Stomach (tissue), 9 donors: ENCODE measurements around the gene XIST. TPM values are rescaled to one million over a fixed set of nuclear protein-coding genes. Genes with fewer than 3 reads are reported as not detected.
A peak's percentile ranks its signal among the peaks of the same experiment; 100 is the strongest.

ENCODE experiments used
- DNase-seq, 2 donors: peaks; one replicate each; pipeline versions ENCODE4 v3.0.0 to v3.0.0-alpha.2; 2013 to 2019
- H3K27ac ChIP-seq, 5 donors: fragments of 200-600 bp in 4 of 5; sonication (generic) in 4 of 5; one replicate each; pipeline ENCODE4 v1.5.1; 2013 to 2019; ENCODE audit warnings: mild to moderate bottlenecking in 1 of 5, moderate library complexity in 1 of 5
- H3K27me3 ChIP-seq, 3 donors: fragments of 200-600 bp; sonication (generic); one replicate each; pipeline ENCODE4 v1.5.1; 2017 to 2019; ENCODE audit warnings: mixed run types in 1 of 3
- H3K36me3 ChIP-seq, 4 donors: fragments of 200-600 bp; sonication (generic); 1 replicate in 3 of 4; 2 replicates in 1 of 4; pipeline ENCODE4 v1.5.1; 2016 to 2019
- H3K4me1 ChIP-seq, 4 donors: fragments of 200-600 bp; sonication (generic); one replicate each; pipeline ENCODE4 v1.5.1; 2016 to 2019
- H3K4me3 ChIP-seq, 4 donors: fragments of 200-600 bp; sonication (generic) in 3 of 4; one replicate each; pipeline ENCODE4 v1.5.1; 2016 to 2019; ENCODE audit warnings: mild to moderate bottlenecking in 1 of 4
- H3K9me3 ChIP-seq, 4 donors: fragments of 200-600 bp; sonication (generic); one replicate each; pipeline ENCODE4 v1.5.1; 2016 to 2019
- EP300 ChIP-seq: sonication (generic); formaldehyde crosslinking; IDR thresholded peaks from one replicate; pipeline ENCODE4 v1.6.1; 2017; ENCODE audit warnings: antibody characterized with exemption
- POLR2A ChIP-seq, 4 donors: fragments of 450-650 bp; IDR thresholded peaks; one replicate each; pipeline ENCODE4 v1.6.1; 2016; ENCODE audit warnings: antibody characterized with exemption in 4 of 4, control low read depth in 2 of 4, mild to moderate bottlenecking in 1 of 4, moderate library complexity in 1 of 4
- POLR2AphosphoS5 ChIP-seq, 3 donors: sonication (generic); formaldehyde crosslinking; IDR thresholded peaks; one replicate each; pipeline ENCODE4 v1.6.1; 2016; ENCODE audit warnings: antibody characterized with exemption in 3 of 3
- WGBS, 5 donors: extraction: QIAGEN DNeasy Blood & Tissue Kit in 3 of 5; methylation state at CpG; one replicate each; pipeline versions ENCODE4 v1.1.5 to v1.1.7; 2013 to 2018; 5-methylcytosine and 5-hydroxymethylcytosine counted together
- intact Hi-C: fragments of 100-400 bp; cut with DNase I; formaldehyde crosslinking; loops from one replicate; pipeline ENCODE4 v1.15.1; 2023; ENCODE audit warnings: low total_unique reads
- polyA plus RNA-seq, 3 donors: library from polyadenylated mRNA; stranded (reverse); fragments of 200-250 nt; gene quantifications; one replicate each; pipeline ENCODE4 v1.2.3, GENCODE V29; 2013
- total RNA-seq, 5 donors: library from RNA; depleted of rRNA; stranded (reverse); fragments of >200 nt; gene quantifications; one replicate each; pipeline versions ENCODE4 v1.1.0 to v1.2.3, GENCODE V29; 2014 to 2016
- TF ChIP-seq, protein P1 (sequence below), 7 experiments: fragments of 450-650 bp in 4 of 7; fragments of 200-600 bp in 3 of 7; sonication (generic) in 3 of 7; IDR thresholded peaks; one replicate each; pipeline ENCODE4 v1.5.1; 2016 to 2019; ENCODE audit warnings: antibody characterized with exemption in 7 of 7, control low read depth in 2 of 7, mild to moderate bottlenecking in 1 of 7
- donor health status: healthy with polysubstance abuse.
- donor health status: Bipolar disorder and iron deficiency.
- donor health status: healthy.

Gene XIST
- total and polyA plus RNA-seq, 8 donors: 0.19 to 614 (median 22.7) TPM

DNA sequence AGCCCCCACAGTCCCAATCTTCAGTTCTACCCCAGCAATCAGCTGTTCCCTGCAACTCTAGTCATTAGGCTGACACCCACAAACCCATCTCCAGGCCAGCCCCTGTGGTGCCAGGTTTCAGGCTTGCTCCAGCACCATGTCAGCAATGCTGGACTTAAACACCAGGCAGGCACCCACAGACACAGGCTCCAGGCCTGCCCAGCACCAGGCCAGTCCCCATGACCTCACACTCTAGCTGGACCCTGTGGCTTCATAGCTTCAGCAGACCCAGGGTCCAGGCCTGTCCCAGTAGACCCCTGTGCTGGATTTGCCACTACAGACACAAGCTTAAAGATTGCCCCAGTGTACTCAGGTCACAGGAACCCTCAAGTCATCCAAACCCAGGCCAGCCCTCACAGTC is 10.8 kb upstream of the XIST start:
- TF ChIP-seq POLR2A (IDR thresholded peaks at IDR 0.05) (no peak), EP300 (no peak), POLR2AphosphoS5 (IDR thresholded peaks at IDR 0.05) (no peak)
- TF ChIP-seq, protein P1, sequence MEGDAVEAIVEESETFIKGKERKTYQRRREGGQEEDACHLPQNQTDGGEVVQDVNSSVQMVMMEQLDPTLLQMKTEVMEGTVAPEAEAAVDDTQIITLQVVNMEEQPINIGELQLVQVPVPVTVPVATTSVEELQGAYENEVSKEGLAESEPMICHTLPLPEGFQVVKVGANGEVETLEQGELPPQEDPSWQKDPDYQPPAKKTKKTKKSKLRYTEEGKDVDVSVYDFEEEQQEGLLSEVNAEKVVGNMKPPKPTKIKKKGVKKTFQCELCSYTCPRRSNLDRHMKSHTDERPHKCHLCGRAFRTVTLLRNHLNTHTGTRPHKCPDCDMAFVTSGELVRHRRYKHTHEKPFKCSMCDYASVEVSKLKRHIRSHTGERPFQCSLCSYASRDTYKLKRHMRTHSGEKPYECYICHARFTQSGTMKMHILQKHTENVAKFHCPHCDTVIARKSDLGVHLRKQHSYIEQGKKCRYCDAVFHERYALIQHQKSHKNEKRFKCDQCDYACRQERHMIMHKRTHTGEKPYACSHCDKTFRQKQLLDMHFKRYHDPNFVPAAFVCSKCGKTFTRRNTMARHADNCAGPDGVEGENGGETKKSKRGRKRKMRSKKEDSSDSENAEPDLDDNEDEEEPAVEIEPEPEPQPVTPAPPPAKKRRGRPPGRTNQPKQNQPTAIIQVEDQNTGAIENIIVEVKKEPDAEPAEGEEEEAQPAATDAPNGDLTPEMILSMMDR (IDR thresholded peaks at IDR 0.05): no peak
- intact Hi-C loops: no loop called here
- no peak overlapping the region for H3K4me3 ChIP-seq

DNA sequence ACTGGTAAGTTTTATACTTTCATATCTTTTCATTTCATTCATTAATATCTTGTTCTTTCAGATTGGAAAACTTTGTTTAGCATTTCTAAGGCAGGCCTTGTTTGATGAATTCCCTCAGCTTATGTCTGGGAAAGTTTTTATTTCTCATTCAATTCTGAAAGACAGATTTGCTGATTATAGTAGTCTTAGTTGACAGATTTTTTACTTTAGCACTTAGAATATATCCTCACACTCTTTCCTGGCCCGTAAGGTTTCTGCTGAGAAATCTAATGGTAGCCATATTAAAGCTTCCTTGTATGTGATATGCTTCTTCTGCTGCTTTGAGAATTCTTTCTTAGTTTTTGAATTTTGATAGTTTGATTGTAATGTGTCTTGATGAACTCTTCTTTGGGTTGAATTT is 7.1 kb upstream of the XIST start:
- Histone ChIP-seq H3K9me3 (no peaks in the 10 kb centered on the region), H3K36me3 (no peaks in the 10 kb centered on the region), H3K27me3 (no peaks in the 10 kb centered on the region), H3K27ac (no peak overlapping the region), H3K4me1 (no peaks in the 10 kb centered on the region), H3K4me3 (no peak overlapping the region)
- intact Hi-C loops: loop anchor here (5.0 to 10.0 kb wide), 3 partner anchors 158 to 695 kb away; no protein-coding TSS in a partner anchor
- no peak for DNase-seq
- TF ChIP-seq POLR2A (IDR thresholded peaks at IDR 0.05) (no peak), EP300 (no peak), POLR2AphosphoS5 (IDR thresholded peaks at IDR 0.05) (no peak)
- 89 to 100% (median 95%) methylated on average over 1 of the region's 1 CpG for WGBS, 5 donors

More for the DNA sequence above, 10.8 kb upstream of the XIST start:
- H3K9me3 ChIP-seq: no peaks in the 10 kb centered on the region
- no peaks in the 10 kb centered on the region for H3K36me3 ChIP-seq
- H3K4me1 ChIP-seq: no peaks in the 10 kb centered on the region
- H3K27me3 ChIP-seq: no peaks in the 10 kb centered on the region
- no peak for DNase-seq
- H3K27ac ChIP-seq: no peak overlapping the region

DNA sequence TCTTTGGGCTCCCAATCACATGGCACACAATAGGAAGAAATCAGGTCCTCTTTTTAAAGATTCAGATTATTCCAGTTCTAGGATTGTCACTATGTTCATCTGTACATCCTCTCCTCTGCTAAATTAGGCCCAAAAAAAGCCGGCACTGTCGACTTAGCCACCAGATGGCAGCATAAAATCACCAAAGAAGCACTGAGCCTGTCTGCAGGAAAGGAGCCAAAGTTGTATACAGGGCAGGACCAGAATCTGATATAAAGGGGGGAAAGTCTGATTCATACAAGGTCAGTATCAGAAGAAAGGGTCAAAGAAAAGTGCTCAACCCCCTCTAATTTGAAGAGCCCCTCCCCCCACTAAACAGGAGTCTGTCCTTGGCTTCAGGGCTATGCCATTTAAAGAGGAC is 3.0 kb upstream of the XIST start:
- Histone ChIP-seq H3K27me3 (no peaks in the 10 kb centered on the region), H3K9me3 (no peaks in the 10 kb centered on the region), H3K4me1 (no peaks in the 10 kb centered on the region), H3K27ac (no peak overlapping the region), H3K36me3 (no peaks in the 10 kb centered on the region), H3K4me3 (no peak overlapping the region)
- TF ChIP-seq, protein P1 (IDR thresholded peaks at IDR 0.05): peak in 5 of 7 experiments; percentile 42 to 84 (median 64)
- TF ChIP-seq EP300 (no peak), POLR2A (IDR thresholded peaks at IDR 0.05) (no peak), POLR2AphosphoS5 (IDR thresholded peaks at IDR 0.05) (peak in 1 of 3 donors; percentile 39)
- WGBS, 5 donors: 0% methylated on average over 2 of the region's 2 CpGs
- intact Hi-C loops: loop anchor here (5.0 to 10.0 kb wide), 3 partner anchors 162 to 699 kb away; no protein-coding TSS in a partner anchor
- DNase-seq: peak; percentile 75 to 89

DNA sequence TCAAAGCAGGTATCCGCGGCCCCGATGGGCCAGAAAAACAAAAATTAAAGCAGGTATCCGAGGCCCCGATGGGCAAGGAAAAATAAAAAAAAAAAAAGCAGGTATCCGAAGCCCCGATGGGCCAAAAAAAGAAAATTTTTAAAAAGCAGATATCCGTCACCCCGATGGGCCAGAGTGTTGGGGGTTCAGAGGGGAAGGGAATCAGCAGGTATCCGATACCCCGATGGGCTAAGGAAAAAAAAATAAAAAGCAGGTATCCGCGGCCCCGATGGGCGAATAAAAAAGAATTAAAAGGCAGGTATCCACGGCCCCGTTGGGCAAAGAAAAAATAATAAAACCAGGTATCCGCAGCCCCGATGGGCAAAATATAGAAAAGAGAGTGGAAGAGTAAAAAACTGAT is 492 bp downstream of the XIST start:
- Histone ChIP-seq H3K4me3 (peak overlapping the region in 2 of 4 donors; percentile 54), H3K4me1 (peaks cover 0 to 19% (median 7%) of the 10 kb centered on the region in 4 donors), H3K27me3 (no peaks in the 10 kb centered on the region), H3K36me3 (no peaks in the 10 kb centered on the region), H3K27ac (peak overlapping the region in 3 of 5 donors; percentile 77 to 89 (median 85)), H3K9me3 (no peaks in the 10 kb centered on the region)
- intact Hi-C loops: loop anchor here (10.0 kb wide), 2 partner anchors 493 to 703 kb away; no protein-coding TSS in a partner anchor
- 43 to 98% (median 84%) methylated on average over 9 to 19 of the region's 19 CpGs for WGBS, 5 donors
- no peak for DNase-seq
- TF ChIP-seq POLR2AphosphoS5 (IDR thresholded peaks at IDR 0.05) (no peak), EP300 (no peak), POLR2A (IDR thresholded peaks at IDR 0.05) (no peak)
- TF ChIP-seq, protein P1 (IDR thresholded peaks at IDR 0.05): no peak
